ENCODE results near the gene PAAF1. TPM values are rescaled to one million over a fixed set of nuclear protein-coding genes. Genes with fewer than 3 reads are reported as not detected.

The PAAF1 gene
- polyA plus RNA-seq, 2 of the 4 experiments (the other 2 are of a cell fraction), result 16.6 to 25.1 TPM

DNA sequence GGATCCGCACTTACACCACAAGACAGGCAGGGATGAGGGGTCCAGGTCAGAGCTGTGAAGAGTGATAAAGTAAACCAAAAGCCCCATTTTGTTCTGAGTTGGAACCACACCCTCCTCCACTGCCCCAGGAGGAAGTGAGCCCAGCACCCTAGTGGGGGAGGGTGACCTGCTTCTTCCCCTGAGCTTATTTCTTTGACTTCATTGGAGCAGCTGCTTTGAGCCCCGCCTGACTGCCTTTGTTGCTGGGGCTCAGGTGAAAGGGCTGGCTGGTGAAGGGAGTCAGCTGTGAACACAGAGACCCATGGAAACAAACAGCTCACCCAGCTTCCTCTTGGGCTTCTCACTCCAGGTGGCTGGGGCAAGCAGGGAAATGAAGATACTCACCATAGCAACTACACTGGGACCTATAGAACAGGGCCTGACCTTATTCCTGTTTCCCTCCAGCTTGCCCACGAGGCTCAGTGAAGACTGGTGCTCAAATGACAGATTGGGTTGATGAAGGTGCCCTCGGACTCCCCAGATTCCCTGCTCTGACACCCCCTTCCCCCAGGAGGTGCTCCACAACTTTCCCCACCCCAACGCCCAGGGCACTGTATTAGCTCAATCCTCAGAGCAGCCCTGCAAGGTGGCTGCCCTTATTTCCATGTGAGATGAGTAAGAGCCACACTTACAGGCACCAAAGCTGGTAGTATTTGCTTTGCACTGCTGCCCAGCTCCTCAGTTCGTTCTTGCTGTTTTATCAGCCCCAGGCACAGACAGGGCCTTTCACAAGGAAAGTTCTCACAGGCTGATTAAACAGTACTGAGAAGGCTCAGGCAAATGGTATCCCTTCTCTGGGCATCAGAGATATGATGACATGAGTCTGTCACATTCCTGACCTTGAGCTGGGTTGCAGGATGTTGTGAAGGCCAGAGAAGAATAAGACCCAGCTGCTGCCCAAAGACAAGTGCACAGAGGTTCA, 103.5 kb downstream of the PAAF1 start:
- FAIRE-seq (no peak), ATAC-seq (no peak), DNase-seq (ENCODE audit: low read depth in 1 of 2, low spot score in 1 of 2) (no peak)
- POLR2A ChIA-PET, result no interaction called here
- Histone ChIP-seq H3K27ac (peak overlapping the region in 1 of 2 experiments; percentile 43; a peak in 3 of 6 replicates), H3K4me3 (0 out of 3 replicates have a peak overlapping the region, but pooled peaks have one; percentile 62), H3K4me2 (peak overlapping the region; percentile 93), H3K4me1 (peaks cover 31% of the 10 kb centered on the region), H3K9me3 (no peaks in the 10 kb centered on the region)
- TF ChIP-seq, protein P1, sequence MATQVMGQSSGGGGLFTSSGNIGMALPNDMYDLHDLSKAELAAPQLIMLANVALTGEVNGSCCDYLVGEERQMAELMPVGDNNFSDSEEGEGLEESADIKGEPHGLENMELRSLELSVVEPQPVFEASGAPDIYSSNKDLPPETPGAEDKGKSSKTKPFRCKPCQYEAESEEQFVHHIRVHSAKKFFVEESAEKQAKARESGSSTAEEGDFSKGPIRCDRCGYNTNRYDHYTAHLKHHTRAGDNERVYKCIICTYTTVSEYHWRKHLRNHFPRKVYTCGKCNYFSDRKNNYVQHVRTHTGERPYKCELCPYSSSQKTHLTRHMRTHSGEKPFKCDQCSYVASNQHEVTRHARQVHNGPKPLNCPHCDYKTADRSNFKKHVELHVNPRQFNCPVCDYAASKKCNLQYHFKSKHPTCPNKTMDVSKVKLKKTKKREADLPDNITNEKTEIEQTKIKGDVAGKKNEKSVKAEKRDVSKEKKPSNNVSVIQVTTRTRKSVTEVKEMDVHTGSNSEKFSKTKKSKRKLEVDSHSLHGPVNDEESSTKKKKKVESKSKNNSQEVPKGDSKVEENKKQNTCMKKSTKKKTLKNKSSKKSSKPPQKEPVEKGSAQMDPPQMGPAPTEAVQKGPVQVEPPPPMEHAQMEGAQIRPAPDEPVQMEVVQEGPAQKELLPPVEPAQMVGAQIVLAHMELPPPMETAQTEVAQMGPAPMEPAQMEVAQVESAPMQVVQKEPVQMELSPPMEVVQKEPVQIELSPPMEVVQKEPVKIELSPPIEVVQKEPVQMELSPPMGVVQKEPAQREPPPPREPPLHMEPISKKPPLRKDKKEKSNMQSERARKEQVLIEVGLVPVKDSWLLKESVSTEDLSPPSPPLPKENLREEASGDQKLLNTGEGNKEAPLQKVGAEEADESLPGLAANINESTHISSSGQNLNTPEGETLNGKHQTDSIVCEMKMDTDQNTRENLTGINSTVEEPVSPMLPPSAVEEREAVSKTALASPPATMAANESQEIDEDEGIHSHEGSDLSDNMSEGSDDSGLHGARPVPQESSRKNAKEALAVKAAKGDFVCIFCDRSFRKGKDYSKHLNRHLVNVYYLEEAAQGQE (IDR thresholded peaks at IDR 0.05), result no peak
- TF ChIP-seq SREBF2 (IDR thresholded peaks at IDR 0.05) (no peak), ZC3H11A (IDR thresholded peaks at IDR 0.05) (no peak), CHD4 (IDR thresholded peaks at IDR 0.05; ENCODE audit: borderline replicate concordance) (no peak)
- 79% methylated on average over 6 of the region's 6 CpGs for WGBS (ENCODE audit: missing lambda C conversion rate)
- CTCF ChIA-PET, result interaction anchor here (0.6 to 7.9 kb wide), 6 partner anchors 15 to 469 kb away, joined by 3 to 61 read pairs (median 3); no protein-coding TSS in a partner anchor

Other genes with a start within 250 kb of the PAAF1 start
- gene PLEKHB1, start 230.4 kb upstream of the PAAF1 start, polyA plus RNA-seq (2011; rRNA removed), result 0.85 and 0.97 TPM in 2 replicates
- gene PLEKHB1, start 230.4 kb upstream of the PAAF1 start, polyA plus RNA-seq (2017; fragmentation: RNase III; extraction: RNeasy Plus Mini Kit Qiagen cat#74134 plus additional on column Dnase treatment), result 0.76 to 1.2 TPM (median 1.1 TPM) in 3 replicates
- gene RAB6A, start 115.9 kb upstream of the PAAF1 start, polyA plus RNA-seq (2011; rRNA removed), result 95.3 and 141 TPM in 2 replicates
- gene RAB6A, start 115.9 kb upstream of the PAAF1 start, polyA plus RNA-seq (2017; fragmentation: RNase III; extraction: RNeasy Plus Mini Kit Qiagen cat#74134 plus additional on column Dnase treatment), result 75.0 to 86.1 TPM (median 75.7 TPM) in 3 replicates
- 103 and 104 TPM in 2 replicates for gene MRPL48, start 89.1 kb upstream of the PAAF1 start, polyA plus RNA-seq (2011; rRNA removed)
- gene MRPL48, start 89.1 kb upstream of the PAAF1 start, polyA plus RNA-seq (2017; fragmentation: RNase III; extraction: RNeasy Plus Mini Kit Qiagen cat#74134 plus additional on column Dnase treatment), result 55.5 to 60.0 TPM (median 57.2 TPM) in 3 replicates
- gene COA4, start 153 bp upstream of the PAAF1 start, polyA plus RNA-seq (2011; rRNA removed), result 126 and 143 TPM in 2 replicates
- 212 to 235 TPM (median 214 TPM) in 3 replicates for gene COA4, start 153 bp upstream of the PAAF1 start, polyA plus RNA-seq (2017; fragmentation: RNase III; extraction: RNeasy Plus Mini Kit Qiagen cat#74134 plus additional on column Dnase treatment)
- gene DNAJB13, start 74.0 kb downstream of the PAAF1 start, polyA plus RNA-seq (2011; rRNA removed), result 0.87 and 0.90 TPM in 2 replicates
- 0.47 to 0.95 TPM (median 0.75 TPM) in 3 replicates for gene DNAJB13, start 74.0 kb downstream of the PAAF1 start, polyA plus RNA-seq (2017; fragmentation: RNase III; extraction: RNeasy Plus Mini Kit Qiagen cat#74134 plus additional on column Dnase treatment)
- 51.6 and 54.7 TPM in 2 replicates for gene UCP2, start 105.8 kb downstream of the PAAF1 start, polyA plus RNA-seq (2011; rRNA removed)
- 126 to 138 TPM (median 131 TPM) in 3 replicates for gene UCP2, start 105.8 kb downstream of the PAAF1 start, polyA plus RNA-seq (2017; fragmentation: RNase III; extraction: RNeasy Plus Mini Kit Qiagen cat#74134 plus additional on column Dnase treatment)
- gene UCP3, start 132.1 kb downstream of the PAAF1 start, polyA plus RNA-seq (2011; rRNA removed), result 1.3 and 1.6 TPM in 2 replicates
- gene UCP3, start 132.1 kb downstream of the PAAF1 start, polyA plus RNA-seq (2017; fragmentation: RNase III; extraction: RNeasy Plus Mini Kit Qiagen cat#74134 plus additional on column Dnase treatment), result 1.5 to 1.8 TPM (median 1.7 TPM) in 3 replicates

Measured in A549 (cell line).